GM12892 (cell line): Measurements from ENCODE around the gene TENM3.

ENCODE experiments used
- POLR2A ChIP-seq: IDR thresholded peaks from 2 replicates; pipeline ENCODE4 v1.6.1; 2011; ENCODE audit warnings: low read depth, low read length, control low read depth
- POLR2AphosphoS5 ChIP-seq: IDR thresholded peaks from 2 replicates; pipeline ENCODE4 v1.6.1; 2011; ENCODE audit warnings: low read depth, low read length, control low read depth
- TAF1 ChIP-seq: IDR thresholded peaks from 2 replicates; pipeline ENCODE4 v1.6.1; 2011; ENCODE audit warnings: low read depth, mild to moderate bottlenecking, control low read depth, low read length, borderline replicate concordance

GRCh38 chr4:182556580-182556979, 313.4 kb downstream of the TENM3 start:
- TF ChIP-seq POLR2A, result no peak
- no peak for TF ChIP-seq POLR2AphosphoS5
- TF ChIP-seq TAF1, result no peak
